Measurements from ENCODE around the gene ZHX3.

Gene ZHX3

DNA sequence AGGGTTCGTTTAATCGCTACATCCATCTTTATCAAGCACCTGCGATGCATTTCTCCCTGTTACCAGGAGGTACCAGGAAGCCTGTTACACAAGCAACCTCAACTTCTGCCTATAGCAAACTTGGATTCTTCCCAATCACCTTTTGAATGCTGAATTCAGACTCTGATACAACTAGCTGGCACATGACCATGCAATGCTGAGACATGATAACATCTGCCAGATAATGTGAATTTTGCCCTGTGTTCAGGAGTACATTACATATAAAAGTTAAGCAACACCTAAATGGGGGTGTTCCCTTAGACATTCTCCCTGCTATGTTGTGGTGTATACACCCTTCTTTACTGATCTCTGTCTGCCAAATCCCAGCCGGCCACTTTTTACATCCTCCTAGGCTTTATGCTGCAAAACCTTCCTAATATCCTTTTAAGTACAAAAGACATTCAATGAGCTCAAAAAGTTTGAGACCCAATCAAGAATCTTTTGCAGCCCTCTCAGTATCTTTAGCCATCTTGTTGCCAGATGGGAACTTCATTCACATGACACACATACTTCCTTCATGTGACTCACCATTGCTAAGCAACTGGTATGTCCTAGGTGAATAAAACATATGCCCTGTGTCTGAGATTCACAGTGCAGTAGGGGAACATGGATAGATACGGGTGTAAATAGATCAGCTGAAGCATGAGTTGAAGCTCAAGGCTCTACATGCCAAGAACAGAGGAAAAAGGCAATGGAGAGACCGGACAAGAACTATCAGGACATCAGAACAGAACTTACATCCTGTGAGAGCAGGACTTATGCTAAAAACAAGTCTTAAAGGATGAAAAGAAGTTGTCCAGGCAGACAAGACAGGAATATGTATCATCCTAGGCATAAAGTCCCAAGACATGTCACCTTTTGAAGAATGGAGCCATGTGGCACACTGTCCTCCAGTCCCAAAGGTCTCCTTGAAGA, 84.3 kb downstream of the ZHX3 start:
- in situ Hi-C loops (cut with MboI; ENCODE audit: low sequenced_read_pairs) = no loop called here

DNA sequence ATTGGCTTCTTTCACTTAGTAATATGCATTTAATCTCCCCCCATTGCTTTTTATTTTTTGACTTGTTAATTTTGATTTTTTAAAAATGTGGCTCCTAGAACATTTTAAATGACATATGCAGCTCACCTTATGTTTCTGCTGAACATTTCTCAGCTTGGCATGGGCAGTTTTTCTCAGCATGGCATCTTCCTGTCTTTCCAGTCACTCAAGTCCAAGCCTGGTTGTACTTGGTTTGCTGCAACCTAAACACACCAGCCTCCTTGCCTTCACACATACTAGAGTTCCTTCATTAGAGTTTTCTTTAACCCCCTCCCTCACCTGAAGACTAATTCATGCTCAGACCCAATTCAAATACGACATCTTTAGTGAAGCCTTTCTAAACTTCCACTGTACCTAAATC, 86.4 kb downstream of the ZHX3 start:
- in situ Hi-C loops (cut with MboI; ENCODE audit: low sequenced_read_pairs) = no loop called here

DNA sequence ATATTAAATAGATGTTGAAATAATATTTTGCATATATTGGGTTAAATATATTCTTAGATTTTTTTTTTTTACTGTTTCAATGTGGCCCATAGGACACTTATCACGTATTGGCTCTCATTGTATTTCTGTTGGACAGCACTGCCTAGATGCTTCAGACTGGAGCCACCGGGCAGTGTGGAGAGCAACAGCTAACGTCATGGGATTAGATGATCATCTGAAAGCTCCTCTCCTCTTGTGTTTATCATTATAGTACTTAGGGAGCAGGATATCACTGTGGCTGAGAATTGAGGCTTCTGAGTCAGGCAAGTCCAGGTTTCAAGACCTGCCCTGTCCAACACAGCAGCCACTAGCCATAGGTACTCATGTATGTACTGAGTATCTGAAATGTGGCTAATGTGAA, 87.4 kb downstream of the ZHX3 start:
- in situ Hi-C loops (cut with MboI; ENCODE audit: low sequenced_read_pairs) = no loop called here

DNA sequence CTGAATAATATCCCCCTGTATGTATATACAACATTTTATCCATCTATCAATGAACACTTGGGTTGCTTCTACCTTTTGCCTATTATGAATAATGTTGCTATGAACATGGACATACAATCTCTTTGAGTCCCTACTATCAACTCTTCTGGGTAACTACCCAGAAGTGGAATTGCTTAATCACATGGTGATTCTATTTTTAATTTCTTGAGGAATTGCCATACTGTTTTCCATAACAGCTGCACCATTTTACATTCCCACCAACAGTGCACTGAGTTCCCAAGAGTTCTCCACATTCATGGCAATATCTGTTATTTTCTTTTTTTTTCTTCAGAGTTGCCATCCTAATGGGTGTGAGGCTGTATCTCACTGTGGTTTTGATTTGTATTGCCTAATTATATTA, 88.3 kb downstream of the ZHX3 start:
- in situ Hi-C loops (cut with MboI; ENCODE audit: low sequenced_read_pairs) = no loop called here

DNA sequence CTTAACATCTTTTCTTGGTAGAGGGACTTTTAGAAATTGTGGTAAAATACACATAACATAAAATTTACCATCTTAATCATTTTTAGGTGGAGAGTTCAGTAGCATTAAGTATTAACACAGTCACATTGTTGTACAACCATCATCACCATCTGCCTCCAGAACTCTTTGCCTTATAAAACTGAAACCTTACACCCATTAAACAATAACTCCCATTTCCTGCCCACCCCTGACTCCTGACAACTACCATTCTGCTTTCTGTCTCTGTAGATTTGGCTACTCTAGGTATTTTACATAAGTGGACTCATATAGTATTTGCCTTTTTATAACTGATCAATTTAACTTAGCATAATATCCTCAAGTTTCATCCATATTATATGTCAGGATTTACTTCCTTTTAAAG, 88.7 kb downstream of the ZHX3 start:
- in situ Hi-C loops (cut with MboI; ENCODE audit: low sequenced_read_pairs) = no loop called here

DNA sequence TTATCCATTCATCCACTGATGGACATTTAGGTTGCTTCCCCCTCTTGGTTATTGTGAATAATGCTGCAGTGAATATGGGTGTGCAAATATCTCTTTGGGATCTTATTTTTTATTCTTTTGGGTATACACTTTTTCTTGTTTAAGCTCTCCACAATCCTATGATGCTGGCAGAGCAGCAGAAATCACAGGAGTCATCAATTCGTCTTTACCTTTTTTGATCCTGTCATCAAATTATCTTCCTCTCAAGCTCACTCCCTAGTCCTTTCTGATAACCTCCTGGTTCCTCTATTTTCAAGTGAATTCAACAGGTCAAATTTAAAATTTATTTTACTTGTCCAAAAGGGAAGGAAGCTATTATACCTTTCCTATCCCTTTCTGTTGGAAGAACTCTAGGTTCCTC, 91.1 kb downstream of the ZHX3 start:
- in situ Hi-C loops (cut with MboI; ENCODE audit: low sequenced_read_pairs) = no loop called here

DNA sequence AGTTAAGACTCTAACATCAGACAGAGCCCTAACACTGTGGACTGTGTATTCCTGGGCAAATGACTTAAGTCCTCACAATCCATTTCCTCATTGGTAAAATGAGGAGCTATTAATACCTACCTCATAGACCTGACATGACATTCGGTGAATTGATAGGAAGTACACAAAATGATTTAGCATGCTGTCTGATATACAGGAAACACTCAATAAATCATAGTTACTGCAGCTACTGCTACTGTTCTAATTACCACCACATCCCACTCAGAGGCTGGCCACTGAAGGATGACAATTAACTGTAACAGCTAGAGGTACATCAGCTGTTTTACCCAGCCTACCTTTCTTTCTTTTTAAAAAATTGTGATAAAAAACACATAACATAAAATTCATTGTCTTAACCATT, 92.4 kb downstream of the ZHX3 start:
- in situ Hi-C loops (cut with MboI; ENCODE audit: low sequenced_read_pairs) = no loop called here

DNA sequence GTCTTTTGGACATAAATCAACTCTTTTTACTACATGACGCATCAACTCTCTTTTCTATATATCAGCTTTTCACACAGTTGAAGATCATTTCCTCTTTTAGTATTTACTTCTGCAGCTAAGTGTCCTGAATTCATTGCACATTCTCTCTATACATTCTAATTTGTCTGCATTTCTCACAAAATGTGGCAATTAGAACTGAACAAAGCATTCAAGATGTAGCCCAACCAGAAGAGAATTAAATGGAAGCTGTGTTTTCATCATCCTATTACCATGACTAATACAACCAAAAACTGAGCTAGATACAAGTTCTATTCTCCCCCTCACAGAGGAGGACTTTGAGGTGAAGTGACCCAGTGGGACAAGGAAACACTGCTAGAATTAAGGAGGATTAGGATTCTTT, 93.2 kb downstream of the ZHX3 start:
- in situ Hi-C loops (cut with MboI; ENCODE audit: low sequenced_read_pairs) = no loop called here

DNA sequence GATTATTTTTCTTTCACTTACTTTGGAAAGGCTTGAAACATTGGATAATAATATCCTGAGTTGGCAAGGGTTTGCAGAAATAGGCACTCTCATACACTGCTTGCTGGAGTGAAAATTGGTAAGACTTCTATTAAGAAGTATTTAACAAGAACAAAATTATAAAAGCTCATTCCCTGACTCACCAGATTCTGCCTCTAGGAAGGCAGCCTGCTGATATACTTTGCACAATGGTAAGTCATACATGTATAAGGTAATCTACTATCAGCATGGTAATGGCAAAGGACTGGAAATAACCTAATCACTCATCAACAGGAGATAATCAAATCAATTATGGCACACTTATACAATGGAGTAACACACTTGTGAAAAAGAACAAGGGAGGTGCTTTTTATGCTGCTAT, 94.4 kb downstream of the ZHX3 start:
- in situ Hi-C loops (cut with MboI; ENCODE audit: low sequenced_read_pairs) = no loop called here

DNA sequence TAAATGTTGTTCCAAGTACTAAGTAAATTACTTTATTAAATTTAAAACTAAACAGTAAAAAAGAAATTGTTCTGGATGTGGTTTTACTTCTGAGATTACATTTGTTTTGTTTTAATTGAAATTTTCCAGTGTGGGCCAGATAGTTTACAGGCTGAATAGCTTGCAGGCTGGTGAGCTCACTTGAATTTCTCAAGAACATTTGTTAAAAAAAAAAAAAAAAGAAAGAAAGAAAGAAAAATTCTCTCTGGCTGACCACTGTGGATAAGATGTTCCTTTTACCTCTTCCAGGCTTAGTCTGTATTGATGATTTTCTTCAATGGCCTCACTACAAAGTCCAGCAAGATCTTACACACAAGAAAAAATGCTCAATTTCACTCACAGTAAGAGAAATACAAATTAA, 94.8 kb downstream of the ZHX3 start:
- in situ Hi-C loops (cut with MboI; ENCODE audit: low sequenced_read_pairs) = no loop called here

DNA sequence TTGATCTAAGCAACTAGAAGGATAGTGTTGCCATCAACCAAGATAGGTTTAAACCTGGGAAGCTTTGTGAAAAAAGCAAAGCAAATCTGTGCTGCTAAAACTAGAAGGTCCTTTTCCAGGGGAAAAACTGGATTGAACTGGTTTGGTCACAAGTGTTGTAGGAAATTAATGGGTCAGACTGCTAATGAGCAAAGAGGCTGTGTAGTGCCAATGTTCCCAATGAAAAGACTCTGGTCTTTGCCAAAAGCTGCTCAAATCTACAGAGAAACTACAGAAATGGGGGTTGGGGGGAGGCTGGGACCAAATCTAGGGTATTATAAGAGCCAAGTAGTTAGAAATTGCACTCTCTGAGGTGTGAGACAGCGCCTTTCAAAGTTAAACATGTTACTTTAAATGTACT, 95.2 kb downstream of the ZHX3 start:
- in situ Hi-C loops (cut with MboI; ENCODE audit: low sequenced_read_pairs) = no loop called here

DNA sequence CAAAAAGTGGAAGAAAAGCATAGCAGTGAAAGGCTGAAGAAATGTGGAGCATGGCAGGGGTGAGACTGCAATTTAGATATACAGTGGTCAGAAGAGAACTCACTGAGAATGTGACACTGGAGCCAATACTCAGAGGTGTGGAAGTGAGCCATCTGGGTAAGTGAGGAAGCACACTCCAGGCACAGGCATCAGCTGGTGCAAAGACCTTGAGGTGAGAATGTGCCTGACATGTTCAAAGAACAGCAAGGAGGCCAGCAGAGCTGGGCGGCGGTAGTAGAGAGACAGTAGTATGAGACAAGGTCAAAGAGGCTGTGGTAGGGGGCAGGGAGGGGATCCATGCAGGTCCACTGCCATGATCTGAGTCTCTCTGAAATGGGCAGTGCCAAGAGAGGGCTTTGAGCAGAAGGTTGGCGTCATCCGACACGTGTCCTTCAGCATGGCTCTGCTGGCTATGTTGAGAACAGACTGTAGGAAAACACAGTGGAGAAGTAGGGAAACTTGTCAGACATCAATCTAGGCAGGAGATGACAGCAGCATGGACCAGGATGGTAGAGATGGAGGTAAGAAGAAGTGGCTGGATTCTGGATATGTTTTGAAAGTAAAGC, 95.8 kb downstream of the ZHX3 start:
- in situ Hi-C loops (cut with MboI; ENCODE audit: low sequenced_read_pairs) = no loop called here

DNA sequence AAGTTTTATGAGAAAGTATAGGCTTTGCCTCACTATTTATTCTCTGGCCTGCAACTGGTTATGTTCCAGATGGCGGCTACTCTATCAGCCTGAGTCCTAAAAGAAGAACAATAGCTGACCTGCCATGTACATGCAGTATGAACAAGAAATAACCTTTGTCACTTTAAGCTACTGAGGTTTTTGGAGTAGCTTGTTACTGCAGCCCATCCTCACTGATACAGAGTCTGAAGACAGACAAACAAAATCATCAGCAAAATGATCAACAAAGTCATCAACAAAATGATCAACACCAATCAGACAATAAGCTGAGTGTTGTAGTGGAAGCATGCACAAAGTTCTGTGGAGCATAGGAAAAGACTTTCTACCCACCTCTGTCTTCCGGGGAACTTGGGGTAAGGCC, 97.7 kb downstream of the ZHX3 start:
- in situ Hi-C loops (cut with MboI; ENCODE audit: low sequenced_read_pairs) = no loop called here

DNA sequence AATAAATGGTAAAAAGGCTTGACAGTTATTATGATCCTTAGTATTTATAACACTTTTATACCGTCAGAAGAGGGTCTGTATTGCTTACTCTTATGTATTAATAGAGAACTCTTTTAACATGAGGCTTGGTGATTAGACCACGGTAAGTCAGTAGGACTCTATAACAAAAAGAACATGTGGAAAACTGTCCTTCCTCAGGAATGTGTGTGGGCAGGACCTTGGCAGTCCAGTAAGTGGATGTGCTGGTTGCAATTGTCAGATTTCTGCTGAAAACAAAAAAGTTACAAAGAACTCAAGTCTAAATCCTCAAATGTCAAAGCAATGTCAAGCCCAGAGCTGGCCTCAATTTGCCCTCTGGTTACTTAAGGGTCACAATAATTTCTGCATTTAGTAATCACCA, 99.1 kb downstream of the ZHX3 start:
- in situ Hi-C loops (cut with MboI; ENCODE audit: low sequenced_read_pairs) = no loop called here

DNA sequence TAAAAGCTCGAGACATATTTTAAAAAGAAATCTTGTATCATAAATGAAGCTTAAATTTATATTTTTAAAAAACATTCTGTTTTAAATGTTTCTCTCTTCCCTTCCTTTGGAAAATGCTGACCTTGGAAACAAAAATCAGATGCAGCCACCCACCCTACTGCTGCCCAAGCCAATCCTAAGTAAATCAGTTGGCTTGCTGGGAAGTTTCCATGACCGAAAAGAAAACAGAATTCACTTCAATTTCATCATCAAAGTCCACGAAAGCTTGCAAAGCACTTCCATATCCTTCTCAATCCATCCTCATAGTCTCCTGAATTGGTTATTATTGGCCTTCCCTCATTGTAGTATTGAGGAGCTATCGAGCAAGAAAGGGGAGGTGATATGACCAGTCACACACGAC, 100.1 kb downstream of the ZHX3 start:
- in situ Hi-C loops (cut with MboI; ENCODE audit: low sequenced_read_pairs) = no loop called here

DNA sequence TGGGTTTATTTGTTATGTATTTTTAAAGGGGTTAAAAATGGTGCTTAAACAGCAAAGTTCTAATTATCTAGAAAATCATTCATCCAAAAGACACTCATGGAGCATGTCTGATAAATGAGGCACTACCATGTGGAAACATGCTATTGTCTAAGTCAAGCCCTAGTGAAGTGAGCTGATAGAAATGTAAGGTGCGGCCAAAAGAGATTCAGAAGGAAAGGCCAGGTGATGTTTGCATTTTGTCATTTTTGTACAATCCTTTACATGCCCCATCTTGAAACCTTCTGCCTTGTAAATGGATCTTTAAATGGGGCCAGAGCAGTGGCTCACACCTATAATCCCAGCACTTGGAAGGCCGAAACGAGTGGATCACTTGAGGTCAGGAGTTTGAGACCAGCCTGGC, 102.9 kb downstream of the ZHX3 start:
- in situ Hi-C loops (cut with MboI; ENCODE audit: low sequenced_read_pairs) = no loop called here

DNA sequence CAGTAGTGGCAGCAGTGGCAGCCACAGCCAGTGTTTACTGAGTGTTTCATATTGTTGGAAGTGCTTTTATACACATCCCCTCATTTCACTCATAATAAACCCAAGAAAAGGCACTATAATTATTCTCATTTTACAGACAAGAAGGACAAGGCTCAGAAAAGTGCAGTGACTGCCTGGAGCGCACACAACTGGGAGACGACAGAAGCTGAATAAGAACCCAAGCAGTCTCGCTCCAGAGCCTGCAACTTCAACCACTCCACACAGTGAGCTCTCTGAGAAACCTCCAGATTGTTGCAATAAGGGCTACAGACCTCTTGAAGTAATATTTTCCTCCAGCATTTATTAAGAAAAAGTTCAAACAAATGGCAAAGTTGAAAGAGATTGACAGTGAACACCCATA, 103.3 kb downstream of the ZHX3 start:
- in situ Hi-C loops (cut with MboI; ENCODE audit: low sequenced_read_pairs) = no loop called here

DNA sequence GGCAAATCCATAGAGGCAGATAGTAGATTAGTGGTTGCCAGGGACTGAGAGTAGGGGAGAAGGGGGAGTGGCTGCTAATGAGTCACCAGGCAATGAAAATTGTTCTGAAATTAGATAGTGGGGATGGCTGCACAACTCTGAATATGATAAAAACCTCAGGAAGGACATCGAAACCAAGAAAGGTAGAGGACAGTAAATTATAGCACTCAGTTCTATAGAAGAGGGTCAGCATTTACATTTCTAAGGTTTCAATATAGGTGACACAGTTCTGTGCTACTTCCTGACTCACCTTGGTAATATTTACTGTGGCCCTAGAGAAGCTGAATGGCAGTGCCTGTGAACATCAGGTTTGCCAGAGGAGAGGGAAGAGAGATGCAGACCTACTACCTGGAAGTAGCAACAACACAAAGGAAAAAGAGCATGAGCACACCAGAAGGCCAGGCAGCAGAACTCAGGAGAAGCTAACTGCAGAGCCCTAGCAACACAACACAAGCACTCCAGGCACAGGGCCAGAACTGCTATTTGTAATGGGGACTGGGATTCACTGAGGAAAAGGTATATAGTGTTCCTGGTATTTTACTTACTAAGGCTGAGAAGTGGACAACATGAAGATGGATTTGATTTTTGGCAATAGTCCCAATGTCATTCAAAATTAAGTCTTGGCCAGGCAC, 104.2 kb downstream of the ZHX3 start:
- in situ Hi-C loops (cut with MboI; ENCODE audit: low sequenced_read_pairs) = no loop called here

DNA sequence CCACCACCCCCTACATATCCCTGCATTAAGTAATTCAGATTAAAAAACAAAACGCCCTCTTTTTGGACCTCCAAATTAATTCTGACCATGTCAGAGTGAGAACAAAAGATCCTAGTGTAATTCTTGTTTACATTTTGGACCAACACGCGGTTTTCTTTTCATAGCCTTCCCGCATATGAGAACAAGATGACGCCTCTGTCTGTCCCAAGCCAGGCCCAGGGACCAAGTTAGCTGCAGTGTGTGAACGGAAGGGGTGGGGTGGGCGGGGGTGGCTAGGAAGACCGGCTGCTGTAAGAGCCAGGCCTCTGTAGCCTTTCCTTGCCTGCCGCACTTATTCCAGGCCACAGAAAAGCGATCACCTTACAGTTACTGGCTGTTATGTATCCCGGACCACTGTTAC, 112.2 kb downstream of the ZHX3 start:
- in situ Hi-C loops (cut with MboI; ENCODE audit: low sequenced_read_pairs) = no loop called here

DNA sequence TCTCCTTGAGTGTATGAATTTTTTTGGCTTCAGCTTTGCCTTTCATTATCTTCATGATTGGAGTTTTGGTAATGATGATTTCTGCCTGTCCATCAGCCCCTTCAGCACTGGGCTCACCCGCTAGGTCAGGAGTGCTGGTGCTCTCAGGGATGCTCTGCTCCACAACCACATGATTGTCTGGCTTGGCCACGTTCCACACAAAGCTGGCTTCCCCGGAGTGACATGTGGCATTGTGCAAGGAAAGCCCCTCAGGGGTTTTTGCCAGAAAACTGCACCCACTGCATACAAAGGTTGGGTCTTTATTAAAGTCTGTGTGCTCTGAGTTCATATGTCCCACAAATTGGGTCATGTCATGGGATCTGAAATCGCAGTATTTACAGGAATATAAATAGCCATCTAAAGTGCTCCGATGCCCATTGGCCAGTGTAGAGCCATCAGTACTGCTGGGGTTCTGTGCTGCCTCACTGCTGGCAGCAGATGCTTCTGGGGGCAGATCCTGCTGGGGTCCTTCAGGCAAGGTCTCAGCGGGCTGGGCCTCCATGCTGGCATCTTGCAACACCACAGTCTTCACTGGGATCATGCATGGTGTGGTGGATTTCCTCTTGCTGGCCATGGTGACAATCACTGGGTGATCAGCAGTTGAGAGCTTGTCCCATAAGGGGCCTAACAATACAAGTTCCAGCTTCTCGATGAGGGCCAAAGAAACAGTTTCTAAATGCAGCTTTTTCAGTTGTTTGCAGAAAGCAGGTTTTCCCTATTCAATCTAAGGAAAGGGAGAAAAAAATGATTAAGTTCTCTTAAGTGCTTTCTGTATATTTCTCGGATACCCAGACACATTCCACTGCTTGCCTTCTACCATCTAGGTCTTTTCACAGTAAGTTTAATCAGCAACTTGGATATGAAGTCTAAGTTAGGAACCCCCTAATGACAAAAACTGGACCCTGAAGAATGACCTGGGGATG, 112.9 kb downstream of the ZHX3 start:
- in situ Hi-C loops (cut with MboI; ENCODE audit: low sequenced_read_pairs) = no loop called here

DNA sequence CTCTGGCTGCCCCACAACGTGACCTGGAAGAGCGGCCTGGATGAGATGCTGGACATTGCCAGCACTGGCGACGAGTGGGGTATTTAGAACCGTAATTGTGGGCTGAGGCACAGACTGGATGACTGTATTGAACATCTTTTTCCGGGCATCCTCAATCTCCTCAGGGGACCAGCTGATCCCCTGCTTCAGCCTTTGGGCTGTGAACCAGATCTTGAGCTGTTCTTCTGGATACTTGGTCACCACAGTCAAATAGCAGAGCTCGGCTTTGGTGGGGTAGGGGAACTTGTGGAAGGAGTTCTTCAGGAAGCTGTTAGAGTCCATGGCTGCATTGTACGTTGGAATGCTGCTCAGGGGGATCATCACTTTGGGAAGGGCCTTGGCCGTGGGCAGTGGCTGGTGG, 113.9 kb downstream of the ZHX3 start:
- in situ Hi-C loops (cut with MboI; ENCODE audit: low sequenced_read_pairs) = no loop called here
